HG02623 (cell line): Measurements from ENCODE around the gene FMNL1.
"Not testable (repeated sequence)": the region's sequence is repeated elsewhere in the genome, so short reads cannot be mapped to it uniquely, and the experiment has no call there.

ENCODE experiments used
- ATAC-seq: cut with Tn5 transposase; IDR thresholded peaks from one replicate; pipeline ENCODE4 v1.9.1; 2021; ENCODE audit warnings: moderate library complexity; ENCODE audit not compliant: unreplicated experiment

The FMNL1 gene, protein sequence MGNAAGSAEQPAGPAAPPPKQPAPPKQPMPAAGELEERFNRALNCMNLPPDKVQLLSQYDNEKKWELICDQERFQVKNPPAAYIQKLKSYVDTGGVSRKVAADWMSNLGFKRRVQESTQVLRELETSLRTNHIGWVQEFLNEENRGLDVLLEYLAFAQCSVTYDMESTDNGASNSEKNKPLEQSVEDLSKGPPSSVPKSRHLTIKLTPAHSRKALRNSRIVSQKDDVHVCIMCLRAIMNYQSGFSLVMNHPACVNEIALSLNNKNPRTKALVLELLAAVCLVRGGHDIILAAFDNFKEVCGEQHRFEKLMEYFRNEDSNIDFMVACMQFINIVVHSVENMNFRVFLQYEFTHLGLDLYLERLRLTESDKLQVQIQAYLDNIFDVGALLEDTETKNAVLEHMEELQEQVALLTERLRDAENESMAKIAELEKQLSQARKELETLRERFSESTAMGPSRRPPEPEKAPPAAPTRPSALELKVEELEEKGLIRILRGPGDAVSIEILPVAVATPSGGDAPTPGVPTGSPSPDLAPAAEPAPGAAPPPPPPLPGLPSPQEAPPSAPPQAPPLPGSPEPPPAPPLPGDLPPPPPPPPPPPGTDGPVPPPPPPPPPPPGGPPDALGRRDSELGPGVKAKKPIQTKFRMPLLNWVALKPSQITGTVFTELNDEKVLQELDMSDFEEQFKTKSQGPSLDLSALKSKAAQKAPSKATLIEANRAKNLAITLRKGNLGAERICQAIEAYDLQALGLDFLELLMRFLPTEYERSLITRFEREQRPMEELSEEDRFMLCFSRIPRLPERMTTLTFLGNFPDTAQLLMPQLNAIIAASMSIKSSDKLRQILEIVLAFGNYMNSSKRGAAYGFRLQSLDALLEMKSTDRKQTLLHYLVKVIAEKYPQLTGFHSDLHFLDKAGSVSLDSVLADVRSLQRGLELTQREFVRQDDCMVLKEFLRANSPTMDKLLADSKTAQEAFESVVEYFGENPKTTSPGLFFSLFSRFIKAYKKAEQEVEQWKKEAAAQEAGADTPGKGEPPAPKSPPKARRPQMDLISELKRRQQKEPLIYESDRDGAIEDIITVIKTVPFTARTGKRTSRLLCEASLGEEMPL

GRCh38 chr17:45221081-45222013 is at the start of gene FMNL1:
Gene FMNL1, plus strand, starts transcription at chr17:45221885. Its CDS starts 240 bp downstream, at chr17:45222125.
- ATAC-seq: no peak

GRCh38 chr17:45172232-45172540 is 49.5 kb upstream of the FMNL1 start:
- no peak for ATAC-seq

DNA sequence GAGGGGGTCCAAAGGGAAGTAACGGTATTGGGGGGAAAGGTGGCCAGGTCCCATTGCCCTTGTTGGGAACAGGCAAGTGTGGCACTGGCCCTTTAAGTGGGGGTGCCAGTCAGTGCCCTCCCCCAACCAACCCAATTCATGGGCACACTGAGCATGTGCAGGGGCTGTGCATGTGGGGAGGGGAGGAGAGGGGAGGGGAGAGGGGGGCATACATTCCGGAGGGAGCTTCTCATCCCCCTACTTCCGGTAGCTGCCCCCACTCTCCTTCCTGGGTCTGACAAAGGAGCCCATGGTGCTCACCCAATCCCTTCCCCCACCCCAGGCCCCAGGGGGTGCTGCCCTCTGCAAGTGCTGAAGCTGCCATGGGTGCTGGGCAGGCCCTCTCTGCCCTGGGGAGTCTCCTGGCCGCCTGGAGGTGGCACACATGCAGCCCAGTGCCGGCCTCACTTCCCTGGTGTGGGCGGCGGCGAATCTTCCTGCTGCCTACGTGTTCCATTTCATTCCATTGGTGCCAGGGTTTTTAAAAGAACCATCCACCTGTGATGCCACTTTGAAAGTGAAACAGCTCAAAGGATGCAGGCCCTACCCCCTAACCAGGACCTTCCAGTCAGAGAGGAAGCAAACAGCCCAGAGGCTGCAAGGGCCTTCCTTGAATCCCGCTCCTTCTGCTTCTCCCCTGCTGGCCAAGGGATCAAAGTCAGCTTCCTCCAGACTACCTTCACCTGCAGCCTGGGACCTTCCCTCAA is 49.0 kb upstream of the FMNL1 start:
- no peak for ATAC-seq

- ATAC-seq: no peak
These were observed 45.9 kb upstream of the FMNL1 start for GRCh38 chr17:45175759-45176115.

- no peak for ATAC-seq
These were observed 44.1 kb upstream of the FMNL1 start for GRCh38 chr17:45177563-45177962.

DNA sequence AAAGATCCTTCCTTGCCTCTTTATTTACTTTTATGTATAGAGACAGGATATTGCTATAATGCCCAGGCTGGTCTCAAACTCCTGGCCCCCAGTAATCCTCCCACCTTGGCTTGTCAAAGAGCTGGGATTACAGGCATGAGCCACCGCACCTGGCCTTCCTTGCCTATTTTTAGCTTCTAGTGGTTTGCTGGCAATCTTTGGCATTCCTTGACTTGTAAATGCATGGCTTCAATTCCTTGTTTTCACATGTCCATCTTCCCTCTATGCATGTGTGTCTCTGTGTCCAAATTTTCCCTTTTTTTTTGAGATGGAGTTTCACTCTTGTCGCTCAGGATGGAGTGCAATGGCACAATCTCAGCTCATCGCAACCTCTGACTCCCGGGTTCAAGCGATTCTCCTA is 37.5 kb upstream of the FMNL1 start:
- ATAC-seq: no peak

DNA sequence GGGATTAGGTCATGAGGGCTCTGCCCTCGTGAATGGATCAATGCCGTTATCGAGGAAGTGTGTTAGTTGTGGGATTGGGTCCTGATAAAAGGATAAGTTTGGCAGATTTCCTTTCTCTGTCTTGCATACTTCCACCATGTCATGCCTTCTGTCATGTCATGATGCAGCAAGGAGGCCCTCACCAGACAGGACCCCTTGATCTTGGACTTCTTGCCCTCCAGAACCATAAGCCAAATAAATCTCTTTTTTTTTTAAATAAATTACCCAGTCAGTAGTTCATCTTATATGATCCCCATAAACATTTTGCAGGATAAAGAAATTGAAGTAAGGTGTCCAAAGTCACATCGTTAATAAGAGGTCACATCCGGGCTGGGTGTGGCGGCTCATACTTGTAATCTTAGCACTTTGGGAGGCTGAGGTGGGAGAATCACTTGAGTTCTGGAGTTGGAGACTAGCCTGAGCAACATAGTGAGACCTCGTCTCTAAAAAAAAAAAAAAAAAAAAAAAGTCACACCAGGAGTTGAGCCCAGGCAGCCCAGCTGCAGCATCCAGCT is 34.8 kb upstream of the FMNL1 start:
- ATAC-seq: no peak

DNA sequence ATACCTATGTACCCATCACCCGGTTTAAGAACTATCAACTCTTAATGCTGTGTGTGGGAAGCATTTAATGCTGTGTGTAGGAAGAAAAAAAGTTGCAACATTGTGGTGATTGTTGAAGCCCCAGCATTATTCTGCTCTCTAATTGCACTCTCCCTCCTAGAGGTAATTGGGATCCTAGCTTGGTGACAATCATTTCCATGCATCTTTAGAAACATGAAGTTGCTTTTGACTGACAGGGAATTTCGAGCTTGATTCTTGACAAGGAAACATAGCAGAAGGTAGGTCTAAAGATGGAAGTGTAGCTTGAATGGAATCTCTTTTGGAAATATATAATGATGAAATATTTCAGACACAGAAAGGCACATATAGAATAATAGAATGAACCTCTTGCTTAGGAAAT is 32.7 kb upstream of the FMNL1 start:
- no peak for ATAC-seq

- ATAC-seq: no peak
These were observed 31.0 kb upstream of the FMNL1 start for GRCh38 chr17:45190503-45191255.

DNA sequence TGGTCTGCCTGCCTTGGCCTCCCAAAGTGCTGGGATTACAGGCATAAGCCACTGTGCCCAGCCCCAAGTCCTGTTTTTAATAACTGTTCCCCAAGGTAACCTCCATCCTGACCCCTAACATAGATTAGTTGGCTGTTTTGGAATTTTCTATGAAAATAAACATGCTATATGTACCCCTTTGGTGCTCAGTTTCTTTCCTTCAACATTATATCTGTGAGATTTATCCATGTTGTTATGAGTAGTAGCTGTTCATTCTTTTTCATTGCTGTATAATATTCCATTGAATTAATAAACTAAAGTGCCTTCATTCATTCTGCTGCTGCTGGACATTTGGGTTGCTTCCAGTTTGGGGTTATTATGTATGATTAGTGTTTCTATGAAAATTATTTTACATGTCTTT is 26.3 kb upstream of the FMNL1 start:
- no peak for ATAC-seq

- no peak for ATAC-seq
These were observed 24.6 kb upstream of the FMNL1 start for GRCh38 chr17:45197108-45197507.

- peak; percentile 86 for ATAC-seq
These were observed 23.9 kb upstream of the FMNL1 start for GRCh38 chr17:45197555-45198334.

- ATAC-seq: no peak
These were observed 21.0 kb upstream of the FMNL1 start for GRCh38 chr17:45200701-45201100.

GRCh38 chr17:45201457-45201856 is 20.2 kb upstream of the FMNL1 start:
- no peak for ATAC-seq

GRCh38 chr17:45201880-45202279 is 19.8 kb upstream of the FMNL1 start:
- ATAC-seq: not testable (repeated sequence)

- ATAC-seq: no peak
These were observed 2.6 kb upstream of the FMNL1 start for GRCh38 chr17:45218895-45219661.

GRCh38 chr17:45220079-45220478 is 1.6 kb upstream of the FMNL1 start:
- no peak for ATAC-seq

GRCh38 chr17:45222014-45222288 is 266 bp downstream of the FMNL1 start:
- ATAC-seq: no peak
